Measurements from ENCODE around the gene ADGRV1.

The ADGRV1 gene

GRCh38 chr5:90696153-90696552, 137.6 kb downstream of the ADGRV1 start:
- Histone ChIP-seq H3K36me3 (ENCODE audit: insufficient read depth, insufficient read length, low read length) (no peaks in the 10 kb centered on the region), H3K4me1 (ENCODE audit: insufficient read depth, insufficient read length) (no peaks in the 10 kb centered on the region), H3K4me3 (ENCODE audit: insufficient read length, low read depth) (no peak overlapping the region), H3K9ac (ENCODE audit: insufficient read length, low read depth) (no peak overlapping the region), H3K27me3 (ENCODE audit: insufficient read depth, insufficient read length) (no peaks in the 10 kb centered on the region), H3K9me3 (ENCODE audit: insufficient read depth, low read length) (no peaks in the 10 kb centered on the region)
- no peak for TF ChIP-seq SUZ12 (IDR thresholded peaks at IDR 0.05; ENCODE audit: extremely low read depth, insufficient read depth, insufficient read length)
- TF ChIP-seq YY1 (IDR thresholded peaks at IDR 0.05; ENCODE audit: insufficient read depth, insufficient read length), result no peak
- no peak for TF ChIP-seq ZNF274 (IDR thresholded peaks at IDR 0.05; ENCODE audit: low read depth, low read length)
- DNase-seq (ENCODE audit: low read depth, low spot score), result no peak

GRCh38 chr5:90700299-90700698, 141.7 kb downstream of the ADGRV1 start:
- no peaks in the 10 kb centered on the region for H3K9me3 ChIP-seq (ENCODE audit: insufficient read depth, low read length)
- no peak overlapping the region for H3K9ac ChIP-seq (ENCODE audit: insufficient read length, low read depth)
- H3K4me3 ChIP-seq (ENCODE audit: insufficient read length, low read depth), result no peak overlapping the region
- no peaks in the 10 kb centered on the region for H3K36me3 ChIP-seq (ENCODE audit: insufficient read depth, insufficient read length, low read length)
- H3K27me3 ChIP-seq (ENCODE audit: insufficient read depth, insufficient read length), result no peaks in the 10 kb centered on the region
- TF ChIP-seq ZNF274 (IDR thresholded peaks at IDR 0.05; ENCODE audit: low read depth, low read length) (no peak), YY1 (IDR thresholded peaks at IDR 0.05; ENCODE audit: insufficient read depth, insufficient read length) (no peak), SUZ12 (IDR thresholded peaks at IDR 0.05; ENCODE audit: extremely low read depth, insufficient read depth, insufficient read length) (no peak)
- H3K4me1 ChIP-seq (ENCODE audit: insufficient read depth, insufficient read length), result no peaks in the 10 kb centered on the region
- DNase-seq (ENCODE audit: low read depth, low spot score), result no peak

- TF ChIP-seq ZNF274 (IDR thresholded peaks at IDR 0.05; ENCODE audit: low read depth, low read length) (no peak), YY1 (IDR thresholded peaks at IDR 0.05; ENCODE audit: insufficient read depth, insufficient read length) (no peak), SUZ12 (IDR thresholded peaks at IDR 0.05; ENCODE audit: extremely low read depth, insufficient read depth, insufficient read length) (no peak)
- Histone ChIP-seq H3K4me1 (ENCODE audit: insufficient read depth, insufficient read length) (no peaks in the 10 kb centered on the region), H3K9me3 (ENCODE audit: insufficient read depth, low read length) (no peaks in the 10 kb centered on the region), H3K27me3 (ENCODE audit: insufficient read depth, insufficient read length) (no peaks in the 10 kb centered on the region), H3K36me3 (ENCODE audit: insufficient read depth, insufficient read length, low read length) (no peaks in the 10 kb centered on the region), H3K4me3 (ENCODE audit: insufficient read length, low read depth) (no peak overlapping the region), H3K9ac (ENCODE audit: insufficient read length, low read depth) (no peak overlapping the region)
- no peak for DNase-seq (ENCODE audit: low read depth, low spot score)
These were observed 145.3 kb downstream of the ADGRV1 start for GRCh38 chr5:90703932-90704331.

GRCh38 chr5:90707698-90708097, 149.1 kb downstream of the ADGRV1 start:
- no peak for DNase-seq (ENCODE audit: low read depth, low spot score)
- no peaks in the 10 kb centered on the region for H3K9me3 ChIP-seq (ENCODE audit: insufficient read depth, low read length)
- no peak overlapping the region for H3K9ac ChIP-seq (ENCODE audit: insufficient read length, low read depth)
- H3K27me3 ChIP-seq (ENCODE audit: insufficient read depth, insufficient read length), result no peaks in the 10 kb centered on the region
- no peak overlapping the region for H3K4me3 ChIP-seq (ENCODE audit: insufficient read length, low read depth)
- no peaks in the 10 kb centered on the region for H3K36me3 ChIP-seq (ENCODE audit: insufficient read depth, insufficient read length, low read length)
- TF ChIP-seq SUZ12 (IDR thresholded peaks at IDR 0.05; ENCODE audit: extremely low read depth, insufficient read depth, insufficient read length) (no peak), YY1 (IDR thresholded peaks at IDR 0.05; ENCODE audit: insufficient read depth, insufficient read length) (no peak), ZNF274 (IDR thresholded peaks at IDR 0.05; ENCODE audit: low read depth, low read length) (no peak)
- no peaks in the 10 kb centered on the region for H3K4me1 ChIP-seq (ENCODE audit: insufficient read depth, insufficient read length)

GRCh38 chr5:90709323-90710155, 150.9 kb downstream of the ADGRV1 start:
- Histone ChIP-seq H3K27me3 (ENCODE audit: insufficient read depth, insufficient read length) (no peaks in the 10 kb centered on the region), H3K4me1 (ENCODE audit: insufficient read depth, insufficient read length) (no peaks in the 10 kb centered on the region), H3K36me3 (ENCODE audit: insufficient read depth, insufficient read length, low read length) (no peaks in the 10 kb centered on the region), H3K4me3 (ENCODE audit: insufficient read length, low read depth) (no peak overlapping the region), H3K9me3 (ENCODE audit: insufficient read depth, low read length) (no peaks in the 10 kb centered on the region), H3K9ac (ENCODE audit: insufficient read length, low read depth) (no peak overlapping the region)
- no peak for TF ChIP-seq ZNF274 (IDR thresholded peaks at IDR 0.05; ENCODE audit: low read depth, low read length)
- TF ChIP-seq SUZ12 (IDR thresholded peaks at IDR 0.05; ENCODE audit: extremely low read depth, insufficient read depth, insufficient read length), result no peak
- no peak for TF ChIP-seq YY1 (IDR thresholded peaks at IDR 0.05; ENCODE audit: insufficient read depth, insufficient read length)
- DNase-seq (ENCODE audit: low read depth, low spot score), result no peak

- Histone ChIP-seq H3K4me1 (ENCODE audit: insufficient read depth, insufficient read length) (no peaks in the 10 kb centered on the region), H3K36me3 (ENCODE audit: insufficient read depth, insufficient read length, low read length) (no peaks in the 10 kb centered on the region), H3K9ac (ENCODE audit: insufficient read length, low read depth) (no peak overlapping the region), H3K4me3 (ENCODE audit: insufficient read length, low read depth) (no peak overlapping the region), H3K27me3 (ENCODE audit: insufficient read depth, insufficient read length) (no peaks in the 10 kb centered on the region), H3K9me3 (ENCODE audit: insufficient read depth, low read length) (no peaks in the 10 kb centered on the region)
- DNase-seq (ENCODE audit: low read depth, low spot score), result no peak
- TF ChIP-seq ZNF274 (IDR thresholded peaks at IDR 0.05; ENCODE audit: low read depth, low read length) (no peak), SUZ12 (IDR thresholded peaks at IDR 0.05; ENCODE audit: extremely low read depth, insufficient read depth, insufficient read length) (no peak), YY1 (IDR thresholded peaks at IDR 0.05; ENCODE audit: insufficient read depth, insufficient read length) (no peak)
These were observed 159.8 kb downstream of the ADGRV1 start for GRCh38 chr5:90718387-90718786.

GRCh38 chr5:90739567-90739966, 181.0 kb downstream of the ADGRV1 start:
- Histone ChIP-seq H3K4me3 (ENCODE audit: insufficient read length, low read depth) (no peak overlapping the region), H3K4me1 (ENCODE audit: insufficient read depth, insufficient read length) (no peaks in the 10 kb centered on the region), H3K9me3 (ENCODE audit: insufficient read depth, low read length) (peaks cover 12% of the 10 kb centered on the region), H3K36me3 (ENCODE audit: insufficient read depth, insufficient read length, low read length) (no peaks in the 10 kb centered on the region), H3K27me3 (ENCODE audit: insufficient read depth, insufficient read length) (no peaks in the 10 kb centered on the region), H3K9ac (ENCODE audit: insufficient read length, low read depth) (no peak overlapping the region)
- TF ChIP-seq SUZ12 (IDR thresholded peaks at IDR 0.05; ENCODE audit: extremely low read depth, insufficient read depth, insufficient read length), result no peak
- TF ChIP-seq YY1 (IDR thresholded peaks at IDR 0.05; ENCODE audit: insufficient read depth, insufficient read length), result no peak
- TF ChIP-seq ZNF274 (IDR thresholded peaks at IDR 0.05; ENCODE audit: low read depth, low read length), result no peak
- DNase-seq (ENCODE audit: low read depth, low spot score), result no peak
